ENCODE measurements around the gene DOCK2. TPM values are rescaled to one million over a fixed set of nuclear protein-coding genes. Genes with fewer than 3 reads are reported as not detected.

The DOCK2 gene
- total RNA-seq, 1 donor from 2014 or later, result 13.6 TPM

GRCh38 chr5:170112876-170113521, 475.9 kb downstream of the DOCK2 start:
- Histone ChIP-seq H3K4me3 (ENCODE audit: low read length in 3 of 3) (no peak overlapping the region), H3K27me3 (ENCODE audit: control insufficient read depth in 3 of 3, insufficient read depth in 3 of 3, low read length in 3 of 3) (peaks cover 0 to 6% (median 0%) of the 10 kb centered on the region in 3 donors), H3K4me1 (ENCODE audit: control insufficient read depth in 3 of 3, insufficient read depth in 3 of 3, low read length in 3 of 3) (no peaks in the 10 kb centered on the region), H3K9me3 (ENCODE audit: control insufficient read depth in 3 of 3, low read length in 3 of 3) (no peaks in the 10 kb centered on the region), H3K27ac (ENCODE audit: low read depth, low read length) (no peak overlapping the region), H3K9ac (ENCODE audit: low read depth in 1 of 3, low read length in 3 of 3) (no peak overlapping the region), H3K36me3 (ENCODE audit: control insufficient read depth in 3 of 3, insufficient read depth in 3 of 3, low read length in 3 of 3) (no peaks in the 10 kb centered on the region)

- peaks cover 0 to 6% (median 0%) of the 10 kb centered on the region in 3 donors for H3K27me3 ChIP-seq (ENCODE audit: control insufficient read depth in 3 of 3, insufficient read depth in 3 of 3, low read length in 3 of 3)
Measured at GRCh38 chr5:170113522-170113900, 476.4 kb downstream of the DOCK2 start.

GRCh38 chr5:170114271-170114670, 477.2 kb downstream of the DOCK2 start:
- Histone ChIP-seq H3K4me1 (ENCODE audit: control insufficient read depth in 3 of 3, insufficient read depth in 3 of 3, low read length in 3 of 3) (no peaks in the 10 kb centered on the region), H3K36me3 (ENCODE audit: control insufficient read depth in 3 of 3, insufficient read depth in 3 of 3, low read length in 3 of 3) (no peaks in the 10 kb centered on the region), H3K27ac (ENCODE audit: low read depth, low read length) (no peak overlapping the region), H3K9ac (ENCODE audit: low read depth in 1 of 3, low read length in 3 of 3) (no peak overlapping the region), H3K9me3 (ENCODE audit: control insufficient read depth in 3 of 3, low read length in 3 of 3) (no peaks in the 10 kb centered on the region), H3K4me3 (ENCODE audit: low read length in 3 of 3) (no peak overlapping the region), H3K27me3 (ENCODE audit: control insufficient read depth in 3 of 3, insufficient read depth in 3 of 3, low read length in 3 of 3) (peaks cover 0 to 8% (median 0%) of the 10 kb centered on the region in 3 donors)

More at GRCh38 chr5:170113522-170113900, 476.4 kb downstream of the DOCK2 start:
- Histone ChIP-seq H3K9me3 (ENCODE audit: control insufficient read depth in 3 of 3, low read length in 3 of 3) (no peaks in the 10 kb centered on the region), H3K4me3 (ENCODE audit: low read length in 3 of 3) (no peak overlapping the region), H3K36me3 (ENCODE audit: control insufficient read depth in 3 of 3, insufficient read depth in 3 of 3, low read length in 3 of 3) (no peaks in the 10 kb centered on the region), H3K27ac (ENCODE audit: low read depth, low read length) (no peak overlapping the region), H3K4me1 (ENCODE audit: control insufficient read depth in 3 of 3, insufficient read depth in 3 of 3, low read length in 3 of 3) (no peaks in the 10 kb centered on the region), H3K9ac (ENCODE audit: low read depth in 1 of 3, low read length in 3 of 3) (no peak overlapping the region)

DNA sequence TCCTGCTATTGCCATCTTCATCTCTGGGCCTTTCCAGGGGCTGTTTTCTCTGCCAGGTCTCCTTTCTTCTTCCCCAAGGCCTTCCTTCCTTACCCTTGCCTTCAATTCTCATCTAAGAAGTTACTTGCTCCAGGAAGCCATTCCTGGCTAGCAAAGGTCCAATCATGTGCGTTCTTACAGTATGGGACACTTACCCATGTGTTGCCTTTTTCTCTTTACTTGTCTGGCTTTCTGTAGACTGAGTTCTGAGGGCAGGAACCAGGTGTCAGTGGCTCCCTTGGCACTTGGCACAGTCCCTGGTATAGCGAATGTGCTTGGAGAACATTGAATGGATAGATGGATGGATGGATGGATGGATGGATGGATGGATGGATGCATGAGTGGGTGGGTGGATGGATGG, 478.9 kb downstream of the DOCK2 start:
- H3K9ac ChIP-seq (ENCODE audit: low read depth in 1 of 3, low read length in 3 of 3), result no peak overlapping the region
- no peaks in the 10 kb centered on the region for H3K4me1 ChIP-seq (ENCODE audit: control insufficient read depth in 3 of 3, insufficient read depth in 3 of 3, low read length in 3 of 3)
- H3K27me3 ChIP-seq (ENCODE audit: control insufficient read depth in 3 of 3, insufficient read depth in 3 of 3, low read length in 3 of 3), result peaks cover 0 to 9% (median 0%) of the 10 kb centered on the region in 3 donors
- no peaks in the 10 kb centered on the region for H3K9me3 ChIP-seq (ENCODE audit: control insufficient read depth in 3 of 3, low read length in 3 of 3)
- no peaks in the 10 kb centered on the region for H3K36me3 ChIP-seq (ENCODE audit: control insufficient read depth in 3 of 3, insufficient read depth in 3 of 3, low read length in 3 of 3)
- no peak overlapping the region for H3K4me3 ChIP-seq (ENCODE audit: low read length in 3 of 3)
- no peak overlapping the region for H3K27ac ChIP-seq (ENCODE audit: low read depth, low read length)

GRCh38 chr5:170117736-170118135, 480.7 kb downstream of the DOCK2 start:
- Histone ChIP-seq H3K27ac (ENCODE audit: low read depth, low read length) (no peak overlapping the region), H3K36me3 (ENCODE audit: control insufficient read depth in 3 of 3, insufficient read depth in 3 of 3, low read length in 3 of 3) (no peaks in the 10 kb centered on the region), H3K4me3 (ENCODE audit: low read length in 3 of 3) (no peak overlapping the region), H3K27me3 (ENCODE audit: control insufficient read depth in 3 of 3, insufficient read depth in 3 of 3, low read length in 3 of 3) (peaks cover 0 to 9% (median 0%) of the 10 kb centered on the region in 3 donors), H3K9ac (ENCODE audit: low read depth in 1 of 3, low read length in 3 of 3) (no peak overlapping the region), H3K9me3 (ENCODE audit: control insufficient read depth in 3 of 3, low read length in 3 of 3) (no peaks in the 10 kb centered on the region), H3K4me1 (ENCODE audit: control insufficient read depth in 3 of 3, insufficient read depth in 3 of 3, low read length in 3 of 3) (no peaks in the 10 kb centered on the region)

DNA sequence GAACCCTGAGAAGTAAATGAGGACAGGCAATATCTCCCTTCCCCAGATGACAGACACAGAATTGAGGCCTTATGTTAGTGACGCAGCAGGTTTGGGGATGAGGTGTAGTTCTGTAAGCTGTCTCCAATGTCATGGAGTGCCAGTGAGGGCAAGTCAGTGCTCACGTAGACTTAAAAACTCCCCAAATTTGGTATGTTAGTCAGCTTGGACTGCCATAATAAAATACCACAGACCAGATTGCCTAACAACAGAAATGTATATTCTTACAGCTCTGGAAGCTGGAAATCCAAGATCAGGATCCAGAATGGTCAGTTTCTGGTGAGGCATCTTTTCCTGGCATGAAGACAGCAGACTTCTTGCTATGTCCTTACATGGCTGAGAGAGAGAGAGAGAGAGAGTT, 483.5 kb downstream of the DOCK2 start:
- Histone ChIP-seq H3K27me3 (ENCODE audit: control insufficient read depth in 3 of 3, insufficient read depth in 3 of 3, low read length in 3 of 3) (peaks cover 0 to 5% (median 0%) of the 10 kb centered on the region in 3 donors), H3K36me3 (ENCODE audit: control insufficient read depth in 3 of 3, insufficient read depth in 3 of 3, low read length in 3 of 3) (no peaks in the 10 kb centered on the region), H3K4me3 (ENCODE audit: low read length in 3 of 3) (no peak overlapping the region), H3K9ac (ENCODE audit: low read depth in 1 of 3, low read length in 3 of 3) (no peak overlapping the region), H3K9me3 (ENCODE audit: control insufficient read depth in 3 of 3, low read length in 3 of 3) (peaks cover 0 to 2% (median 2%) of the 10 kb centered on the region in 3 donors), H3K27ac (ENCODE audit: low read depth, low read length) (no peak overlapping the region), H3K4me1 (ENCODE audit: control insufficient read depth in 3 of 3, insufficient read depth in 3 of 3, low read length in 3 of 3) (no peaks in the 10 kb centered on the region)

- peaks cover 0 to 5% (median 0%) of the 10 kb centered on the region in 3 donors for H3K27me3 ChIP-seq (ENCODE audit: control insufficient read depth in 3 of 3, insufficient read depth in 3 of 3, low read length in 3 of 3)
- no peak overlapping the region for H3K9ac ChIP-seq (ENCODE audit: low read depth in 1 of 3, low read length in 3 of 3)
- no peaks in the 10 kb centered on the region for H3K4me1 ChIP-seq (ENCODE audit: control insufficient read depth in 3 of 3, insufficient read depth in 3 of 3, low read length in 3 of 3)
- H3K27ac ChIP-seq (ENCODE audit: low read depth, low read length), result no peak overlapping the region
- H3K4me3 ChIP-seq (ENCODE audit: low read length in 3 of 3), result no peak overlapping the region
- no peaks in the 10 kb centered on the region for H3K36me3 ChIP-seq (ENCODE audit: control insufficient read depth in 3 of 3, insufficient read depth in 3 of 3, low read length in 3 of 3)
- peaks cover 2 to 5% (median 2%) of the 10 kb centered on the region in 3 donors for H3K9me3 ChIP-seq (ENCODE audit: control insufficient read depth in 3 of 3, low read length in 3 of 3)
Measured at GRCh38 chr5:170121321-170121720, 484.2 kb downstream of the DOCK2 start.

DNA sequence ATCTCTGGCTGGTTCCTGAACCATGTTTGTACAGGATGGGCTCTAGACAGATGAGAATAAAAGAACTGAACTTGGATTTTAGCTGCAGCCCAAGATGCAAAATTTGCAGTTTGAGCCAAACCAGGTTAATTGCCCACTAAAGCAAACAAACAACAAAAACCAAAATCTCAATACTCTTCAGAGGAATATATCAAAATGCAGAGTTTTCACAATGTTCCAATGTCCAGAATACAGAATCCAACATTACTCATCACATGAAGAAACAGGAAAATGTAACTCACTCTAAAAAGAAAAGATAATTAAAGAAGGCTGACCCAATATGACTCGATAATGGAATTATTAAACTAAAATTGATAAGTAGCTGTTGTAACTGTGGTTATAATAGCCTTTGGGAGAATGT, 489.0 kb downstream of the DOCK2 start:
- no peaks in the 10 kb centered on the region for H3K36me3 ChIP-seq (ENCODE audit: control insufficient read depth in 3 of 3, insufficient read depth in 3 of 3, low read length in 3 of 3)
- no peaks in the 10 kb centered on the region for H3K4me1 ChIP-seq (ENCODE audit: control insufficient read depth in 3 of 3, insufficient read depth in 3 of 3, low read length in 3 of 3)
- peaks cover 2 to 5% (median 4%) of the 10 kb centered on the region in 3 donors for H3K9me3 ChIP-seq (ENCODE audit: control insufficient read depth in 3 of 3, low read length in 3 of 3)
- H3K27me3 ChIP-seq (ENCODE audit: control insufficient read depth in 3 of 3, insufficient read depth in 3 of 3, low read length in 3 of 3), result peaks cover 0 to under 1% (median 0%) of the 10 kb centered on the region in 3 donors
- no peak overlapping the region for H3K4me3 ChIP-seq (ENCODE audit: low read length in 3 of 3)
- H3K27ac ChIP-seq (ENCODE audit: low read depth, low read length), result no peak overlapping the region
- no peak overlapping the region for H3K9ac ChIP-seq (ENCODE audit: low read depth in 1 of 3, low read length in 3 of 3)

GRCh38 chr5:170126626-170127025, 489.6 kb downstream of the DOCK2 start:
- H3K27me3 ChIP-seq (ENCODE audit: control insufficient read depth in 3 of 3, insufficient read depth in 3 of 3, low read length in 3 of 3), result no peaks in the 10 kb centered on the region
- H3K9ac ChIP-seq (ENCODE audit: low read depth in 1 of 3, low read length in 3 of 3), result no peak overlapping the region
- H3K9me3 ChIP-seq (ENCODE audit: control insufficient read depth in 3 of 3, low read length in 3 of 3), result peaks cover 2 to 5% (median 4%) of the 10 kb centered on the region in 3 donors
- no peak overlapping the region for H3K4me3 ChIP-seq (ENCODE audit: low read length in 3 of 3)
- H3K4me1 ChIP-seq (ENCODE audit: control insufficient read depth in 3 of 3, insufficient read depth in 3 of 3, low read length in 3 of 3), result no peaks in the 10 kb centered on the region
- no peaks in the 10 kb centered on the region for H3K36me3 ChIP-seq (ENCODE audit: control insufficient read depth in 3 of 3, insufficient read depth in 3 of 3, low read length in 3 of 3)
- no peak overlapping the region for H3K27ac ChIP-seq (ENCODE audit: low read depth, low read length)

DNA sequence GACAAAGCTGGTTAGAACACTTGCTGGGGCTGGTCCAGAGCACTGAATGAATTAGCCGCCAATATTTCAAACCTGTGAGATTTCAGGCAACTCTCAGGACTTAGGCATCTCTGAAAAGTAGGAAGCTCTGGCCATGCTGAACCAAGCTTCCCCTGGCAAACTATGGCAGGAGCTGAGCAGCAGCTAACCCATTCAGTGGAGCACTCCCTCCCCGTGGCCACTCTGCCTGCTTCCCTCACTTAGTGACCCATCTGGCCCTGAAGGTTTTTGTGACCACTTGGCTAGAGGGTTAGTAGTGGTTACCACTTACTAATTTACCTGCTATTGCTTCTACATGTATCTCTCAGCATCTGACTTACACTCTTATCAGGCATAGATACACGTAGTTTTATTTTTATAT, 494.2 kb downstream of the DOCK2 start:
- no peaks in the 10 kb centered on the region for H3K36me3 ChIP-seq (ENCODE audit: control insufficient read depth in 3 of 3, insufficient read depth in 3 of 3, low read length in 3 of 3)
- no peak overlapping the region for H3K4me3 ChIP-seq (ENCODE audit: low read length in 3 of 3)
- no peaks in the 10 kb centered on the region for H3K27me3 ChIP-seq (ENCODE audit: control insufficient read depth in 3 of 3, insufficient read depth in 3 of 3, low read length in 3 of 3)
- H3K9me3 ChIP-seq (ENCODE audit: control insufficient read depth in 3 of 3, low read length in 3 of 3), result peaks cover 0 to 2% (median 0%) of the 10 kb centered on the region in 3 donors
- no peaks in the 10 kb centered on the region for H3K4me1 ChIP-seq (ENCODE audit: control insufficient read depth in 3 of 3, insufficient read depth in 3 of 3, low read length in 3 of 3)
- no peak overlapping the region for H3K27ac ChIP-seq (ENCODE audit: low read depth, low read length)
- no peak overlapping the region for H3K9ac ChIP-seq (ENCODE audit: low read depth in 1 of 3, low read length in 3 of 3)
